Esophagus muscularis mucosa (tissue), 3 donors: Measurements from ENCODE around the gene EIF3L.

ENCODE experiments used
- EP300 ChIP-seq: sonication (generic); formaldehyde crosslinking; IDR thresholded peaks from one replicate; pipeline ENCODE4 v1.6.1; 2017; ENCODE audit warnings: antibody characterized with exemption
- TF ChIP-seq, protein P1 (sequence below), 3 experiments: fragments of 200-600 bp in 2 of 3; fragments of 450-650 bp in 1 of 3; sonication (generic) in 2 of 3; IDR thresholded peaks; one replicate each; pipeline ENCODE4 v1.5.1; 2017 to 2019; ENCODE audit warnings: antibody characterized with exemption in 3 of 3, mild to moderate bottlenecking in 2 of 3, moderate library complexity in 1 of 3

DNA sequence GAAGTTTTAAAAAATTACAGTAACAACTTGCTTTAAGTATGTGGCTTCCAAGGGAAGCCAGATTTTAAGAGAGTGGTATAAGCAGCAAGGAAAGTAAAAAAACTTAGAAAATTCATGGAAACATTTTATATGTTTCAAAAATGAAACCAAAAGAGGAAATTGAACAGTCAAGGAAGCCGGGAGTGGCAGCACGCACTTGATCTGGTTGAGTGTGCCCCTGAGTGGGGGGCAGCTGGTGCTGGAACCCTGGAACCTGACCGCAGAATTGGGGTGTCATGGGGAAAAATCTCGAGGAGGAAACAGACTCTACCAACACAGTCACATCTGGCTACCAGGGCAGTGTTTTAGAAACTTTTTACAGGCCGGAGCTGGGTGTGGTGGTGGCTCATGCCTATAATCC, 70.9 kb downstream of the EIF3L start:
- no peak for TF ChIP-seq EP300
- TF ChIP-seq, protein P1, sequence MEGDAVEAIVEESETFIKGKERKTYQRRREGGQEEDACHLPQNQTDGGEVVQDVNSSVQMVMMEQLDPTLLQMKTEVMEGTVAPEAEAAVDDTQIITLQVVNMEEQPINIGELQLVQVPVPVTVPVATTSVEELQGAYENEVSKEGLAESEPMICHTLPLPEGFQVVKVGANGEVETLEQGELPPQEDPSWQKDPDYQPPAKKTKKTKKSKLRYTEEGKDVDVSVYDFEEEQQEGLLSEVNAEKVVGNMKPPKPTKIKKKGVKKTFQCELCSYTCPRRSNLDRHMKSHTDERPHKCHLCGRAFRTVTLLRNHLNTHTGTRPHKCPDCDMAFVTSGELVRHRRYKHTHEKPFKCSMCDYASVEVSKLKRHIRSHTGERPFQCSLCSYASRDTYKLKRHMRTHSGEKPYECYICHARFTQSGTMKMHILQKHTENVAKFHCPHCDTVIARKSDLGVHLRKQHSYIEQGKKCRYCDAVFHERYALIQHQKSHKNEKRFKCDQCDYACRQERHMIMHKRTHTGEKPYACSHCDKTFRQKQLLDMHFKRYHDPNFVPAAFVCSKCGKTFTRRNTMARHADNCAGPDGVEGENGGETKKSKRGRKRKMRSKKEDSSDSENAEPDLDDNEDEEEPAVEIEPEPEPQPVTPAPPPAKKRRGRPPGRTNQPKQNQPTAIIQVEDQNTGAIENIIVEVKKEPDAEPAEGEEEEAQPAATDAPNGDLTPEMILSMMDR (IDR thresholded peaks at IDR 0.05): no peak
